Esophagus (tissue), 2 donors: ENCODE measurements around the gene MORF4L2. TPM values are rescaled to one million over a fixed set of nuclear protein-coding genes. Genes with fewer than 3 reads are reported as not detected.

Experiments used
- H3K27ac ChIP-seq, 2 donors: one replicate each; pipeline ENCODE4 v1.5.1; 2013; ENCODE audit warnings: low read depth in 2 of 2, mild to moderate bottlenecking in 2 of 2, inconsistent platforms in 1 of 2, low read length in 1 of 2, moderate library complexity in 1 of 2
- H3K27me3 ChIP-seq, 2 donors: one replicate each; pipeline ENCODE4 v1.6.1; 2013; ENCODE audit warnings: low read length in 2 of 2, control low read depth in 1 of 2, mild to moderate bottlenecking in 1 of 2; ENCODE audit not compliant: insufficient read depth in 2 of 2, control insufficient read depth in 1 of 2
- H3K36me3 ChIP-seq, 2 donors: one replicate each; pipeline ENCODE4 v1.6.1; 2013; ENCODE audit warnings: low read length in 1 of 2; ENCODE audit not compliant: control insufficient read depth in 2 of 2, insufficient read depth in 2 of 2
- H3K4me1 ChIP-seq, 2 donors: one replicate each; pipeline ENCODE4 v1.6.1; 2013; ENCODE audit warnings: low read length in 1 of 2; ENCODE audit not compliant: control insufficient read depth in 2 of 2, insufficient read depth in 2 of 2
- H3K4me3 ChIP-seq, 2 donors: one replicate each; pipeline ENCODE4 v1.5.1; 2013; ENCODE audit warnings: low read length in 2 of 2, mild to moderate bottlenecking in 2 of 2, low read depth in 1 of 2, moderate library complexity in 1 of 2
- H3K9me3 ChIP-seq, 2 donors: one replicate each; pipeline ENCODE4 v1.6.1; 2013; ENCODE audit warnings: mild to moderate bottlenecking in 2 of 2, low read depth in 1 of 2, low read length in 1 of 2, moderate library complexity in 1 of 2; ENCODE audit not compliant: control insufficient read depth in 2 of 2, insufficient read depth in 1 of 2
- whole genome bisulfite sequencing, 2 donors: extraction: QIAGEN DNeasy Blood & Tissue Kit; methylation state at CpG; one replicate each; pipeline ENCODE4 v1.1.7; 2013; 5-methylcytosine and 5-hydroxymethylcytosine counted together
- polyA plus RNA-seq, 2 donors: library from polyadenylated mRNA; stranded (reverse); fragments of 200-250 nt; gene quantifications; one replicate each; pipeline ENCODE4 v1.2.3, GENCODE V29; 2013
- donor health status: healthy with polysubstance abuse.
- donor health status: Bipolar disorder and iron deficiency.

MORF4L2 gene
- polyA plus RNA-seq, 2 donors, result 161 to 242 TPM

GRCh38 chrX:103718120-103718519 lies 31.6 kb upstream of the MORF4L2 start:
- 87 to 90% methylated on average over 4 of the region's 4 CpGs for WGBS, 2 donors
- H3K4me3 ChIP-seq, result no peak overlapping the region
- H3K36me3 ChIP-seq, result no peaks in the 10 kb centered on the region
- H3K9me3 ChIP-seq, result no peaks in the 10 kb centered on the region
- H3K27me3 ChIP-seq, result peaks cover 0 to 6% of the 10 kb centered on the region in 2 donors
- H3K4me1 ChIP-seq, result no peaks in the 10 kb centered on the region
- no peak overlapping the region for H3K27ac ChIP-seq

DNA sequence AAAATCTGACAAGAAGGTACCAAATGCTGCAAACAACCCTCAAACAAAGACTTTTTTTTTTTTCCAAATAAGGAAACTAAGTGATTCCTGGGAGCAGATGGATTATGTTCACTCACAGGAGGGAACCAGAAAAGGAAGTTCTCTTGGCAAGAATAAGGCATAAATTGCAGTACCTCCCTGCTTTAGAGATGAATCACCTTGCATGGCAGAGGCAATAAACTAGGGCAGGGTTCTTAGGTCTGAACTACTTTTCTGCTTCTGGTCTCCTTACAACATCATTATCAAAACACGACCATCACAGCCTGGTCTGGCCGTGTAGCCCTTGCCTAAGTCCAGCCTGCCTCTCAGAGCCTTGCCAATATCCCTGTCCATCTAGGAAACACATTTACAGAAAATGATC lies 30.5 kb upstream of the MORF4L2 start:
- Histone ChIP-seq H3K4me1 (no peaks in the 10 kb centered on the region), H3K9me3 (no peaks in the 10 kb centered on the region), H3K36me3 (no peaks in the 10 kb centered on the region), H3K27me3 (peaks cover 0 to 6% of the 10 kb centered on the region in 2 donors), H3K4me3 (no peak overlapping the region), H3K27ac (peak overlapping the region in 1 of 2 donors; percentile 51)
- WGBS, 2 donors, result 24 to 42% methylated on average over 2 of the region's 2 CpGs

DNA sequence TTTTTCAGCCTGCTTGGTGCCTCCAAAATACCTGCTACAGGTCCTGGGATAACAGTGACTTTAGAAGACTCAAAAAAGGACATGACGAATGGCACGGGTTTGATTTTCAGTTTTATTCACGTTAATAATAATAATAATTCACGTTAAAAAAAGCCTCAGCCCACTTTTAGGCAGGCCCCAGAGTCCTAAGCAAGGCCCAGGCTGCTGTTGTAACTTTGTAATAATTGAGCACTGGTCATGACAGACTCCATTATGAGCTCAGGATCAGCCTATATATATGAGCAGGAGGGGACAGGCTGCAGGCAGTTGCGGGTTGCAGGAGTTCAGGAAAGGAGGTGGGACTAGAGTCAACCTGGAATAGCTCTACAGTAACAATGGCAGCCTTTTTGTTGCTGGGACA lies 24.1 kb upstream of the MORF4L2 start, which contains the start of gene TMEM31:
TSS of gene TMEM31 (plus strand) at position 301 of the 400 bp plus-strand sequence. CDS start 1,350 bp downstream, outside the sequence.
- WGBS, 2 donors, result 77 to 93% methylated on average over 5 of the region's 5 CpGs
- H3K27ac ChIP-seq, result no peak within 1 kb of the TSS

GRCh38 chrX:103704863-103705262 lies 18.4 kb upstream of the MORF4L2 start:
- Histone ChIP-seq H3K36me3 (no peaks in the 10 kb centered on the region), H3K4me1 (no peaks in the 10 kb centered on the region), H3K9me3 (no peaks in the 10 kb centered on the region), H3K4me3 (no peak overlapping the region), H3K27me3 (no peaks in the 10 kb centered on the region), H3K27ac (no peak overlapping the region)
- 92 to 96% methylated on average over 3 of the region's 3 CpGs for WGBS, 2 donors

More for the DNA sequence above, 24.1 kb upstream of the MORF4L2 start, which contains the start of gene TMEM31:
- Histone ChIP-seq H3K27me3 (no peaks in the 10 kb centered on the region), H3K4me3 (no peak within 1 kb of the TSS), H3K4me1 (no peaks in the 10 kb centered on the region), H3K9me3 (no peaks in the 10 kb centered on the region), H3K36me3 (no peaks in the 10 kb centered on the region)

- H3K27ac ChIP-seq, result no peak overlapping the region
- no peak overlapping the region for H3K4me3 ChIP-seq
- no peaks in the 10 kb centered on the region for H3K27me3 ChIP-seq
- no peaks in the 10 kb centered on the region for H3K36me3 ChIP-seq
- H3K9me3 ChIP-seq, result no peaks in the 10 kb centered on the region
- no peaks in the 10 kb centered on the region for H3K4me1 ChIP-seq
- WGBS, 2 donors, result 75 to 80% methylated on average over 5 of the region's 5 CpGs
Measured at GRCh38 chrX:103699243-103699642, 12.7 kb upstream of the MORF4L2 start.

GRCh38 chrX:103697687-103698086 lies 11.2 kb upstream of the MORF4L2 start:
- H3K4me3 ChIP-seq, result no peak overlapping the region
- H3K9me3 ChIP-seq, result no peaks in the 10 kb centered on the region
- H3K36me3 ChIP-seq, result no peaks in the 10 kb centered on the region
- H3K4me1 ChIP-seq, result no peaks in the 10 kb centered on the region
- no peak overlapping the region for H3K27ac ChIP-seq
- H3K27me3 ChIP-seq, result no peaks in the 10 kb centered on the region

- Histone ChIP-seq H3K4me3 (no peak overlapping the region), H3K27ac (no peak overlapping the region), H3K36me3 (no peaks in the 10 kb centered on the region), H3K27me3 (peaks cover 0 to 2% of the 10 kb centered on the region in 2 donors), H3K9me3 (peaks cover 0 to 6% of the 10 kb centered on the region in 2 donors), H3K4me1 (no peaks in the 10 kb centered on the region)
- 54 to 97% methylated on average over 1 of the region's 1 CpG for WGBS, 2 donors
Measured at GRCh38 chrX:103691059-103691458, 4.6 kb upstream of the MORF4L2 start.

GRCh38 chrX:103688946-103689345 lies 2.4 kb upstream of the MORF4L2 start:
- H3K27me3 ChIP-seq, result peaks cover 0 to 2% of the 10 kb centered on the region in 2 donors
- no peak overlapping the region for H3K4me3 ChIP-seq
- peaks cover 0 to 6% of the 10 kb centered on the region in 2 donors for H3K9me3 ChIP-seq
- H3K4me1 ChIP-seq, result no peaks in the 10 kb centered on the region
- whole genome bisulfite sequencing, 2 donors, result 30 to 37% methylated on average over 4 of the region's 4 CpGs
- H3K36me3 ChIP-seq, result no peaks in the 10 kb centered on the region
- no peak overlapping the region for H3K27ac ChIP-seq

DNA sequence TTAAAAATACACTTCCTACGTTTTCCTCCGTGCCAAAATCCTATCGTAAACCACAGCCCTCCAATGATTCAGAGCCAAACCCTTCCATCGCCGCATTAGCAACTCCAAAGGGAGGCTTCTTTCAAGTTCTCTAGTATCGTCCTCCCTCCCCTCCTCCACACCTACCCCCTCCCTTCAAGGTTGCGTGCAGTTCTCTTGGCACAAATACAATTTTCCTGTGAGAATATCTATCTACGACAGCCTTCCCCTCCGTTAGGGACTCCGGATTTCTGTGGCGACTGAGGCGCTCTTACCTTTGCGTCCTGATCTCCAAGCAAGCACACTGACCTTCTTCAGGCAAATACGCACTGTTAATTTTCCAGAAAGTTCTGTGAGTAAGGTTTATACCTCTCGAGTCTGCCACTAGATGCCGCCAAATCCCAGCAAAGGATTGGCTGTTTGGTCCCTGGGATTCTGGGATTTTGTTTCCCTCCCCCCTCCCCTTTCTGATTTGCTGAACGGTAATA lies 1.2 kb upstream of the MORF4L2 start:
- Histone ChIP-seq H3K36me3 (peaks cover 0 to 4% of the 10 kb centered on the region in 2 donors), H3K4me3 (peak overlapping the region; percentile 46 to 75), H3K27ac (peak overlapping the region; percentile 90 to 96), H3K27me3 (peaks cover 0 to 2% of the 10 kb centered on the region in 2 donors), H3K4me1 (no peaks in the 10 kb centered on the region), H3K9me3 (peaks cover 0 to 6% of the 10 kb centered on the region in 2 donors)
- 1 to 21% methylated on average over 17 of the region's 17 CpGs for whole genome bisulfite sequencing, 2 donors

- peak overlapping the region; percentile 90 to 96 for H3K27ac ChIP-seq
- H3K36me3 ChIP-seq, result peaks cover 0 to 4% of the 10 kb centered on the region in 2 donors
- H3K9me3 ChIP-seq, result peaks cover 0 to 6% of the 10 kb centered on the region in 2 donors
- WGBS, 2 donors, result 0 to 22% methylated on average over 40 of the region's 40 CpGs
- H3K27me3 ChIP-seq, result peaks cover 0 to 2% of the 10 kb centered on the region in 2 donors
- no peaks in the 10 kb centered on the region for H3K4me1 ChIP-seq
- peak overlapping the region; percentile 46 to 75 for H3K4me3 ChIP-seq
Measured at GRCh38 chrX:103687073-103687695, 685 bp upstream of the MORF4L2 start.
